Kidney (tissue), 14 donors: ENCODE measurements around the gene TENT4A. TPM values are rescaled to one million over a fixed set of nuclear protein-coding genes. Genes with fewer than 3 reads are reported as not detected.

ENCODE experiments used
- DNase-seq, 5 donors: peaks; one replicate each; pipeline ENCODE4 v3.0.0-alpha.2; 2013 to 2020
- FAIRE-seq: peaks from 2 replicates; lab custom pipeline; 2012; peaks lifted over from hg19 to GRCh38; lab: Jason Lieb, UNC
- H3K27ac ChIP-seq, 2 donors: one replicate each; pipeline ENCODE4 v1.7.0; 2013; ENCODE audit warnings: low read depth in 2 of 2, low read length in 2 of 2, inconsistent platforms in 1 of 2
- H3K27me3 ChIP-seq: one replicate; pipeline ENCODE4 v1.7.1; 2013; ENCODE audit warnings: low read length, inconsistent platforms; ENCODE audit not compliant: control insufficient read depth, insufficient read depth
- H3K36me3 ChIP-seq, 3 donors: one replicate each; pipeline versions ENCODE4 v1.7.0 to v1.7.1; 2013; ENCODE audit warnings: low read length in 3 of 3, control low read depth in 1 of 3, inconsistent platforms in 1 of 3; ENCODE audit not compliant: insufficient read depth in 3 of 3, control insufficient read depth in 2 of 3
- H3K4me1 ChIP-seq, 3 donors: one replicate each; pipeline versions ENCODE4 v1.7.0 to v1.7.1; 2013; ENCODE audit warnings: low read length in 3 of 3, inconsistent platforms in 1 of 3, low read depth in 1 of 3; ENCODE audit not compliant: control insufficient read depth in 2 of 3, insufficient read depth in 2 of 3
- H3K4me3 ChIP-seq, 3 donors: one replicate each; pipeline versions ENCODE4 v1.7.0 to v1.8.1; 2013; ENCODE audit warnings: low read length in 3 of 3, control low read depth in 1 of 3, inconsistent platforms in 1 of 3
- H3K9ac ChIP-seq, 3 donors: one replicate each; pipeline versions ENCODE4 v1.7.0 to v1.7.1; 2013; ENCODE audit warnings: low read length in 3 of 3, control low read depth in 1 of 3, inconsistent platforms in 1 of 3
- H3K9me3 ChIP-seq, 3 donors: one replicate each; pipeline versions ENCODE4 v1.7.0 to v1.7.1; 2013; ENCODE audit warnings: low read length in 3 of 3, control low read depth in 1 of 3, inconsistent platforms in 1 of 3; ENCODE audit not compliant: control insufficient read depth in 2 of 3, insufficient read depth in 1 of 3
- CTCF ChIP-seq: IDR thresholded peaks from 3 replicates; pipeline ENCODE4 v1.5.1; 2012; ENCODE audit warnings: mild to moderate bottlenecking, moderate library complexity, borderline replicate concordance; ENCODE audit not compliant: insufficient read depth; ENCODE audit errors: extremely low read depth
- intact Hi-C: fragments of 100-400 bp; cut with DNase I; formaldehyde crosslinking; loops from one replicate; pipeline ENCODE4 v1.11.1; 2022
- polyA plus RNA-seq: library from polyadenylated mRNA; stranded (reverse); fragments of 350-450 nt; fragmentation: Illumina TruSeq; extraction: RNeasy Lipid Tissue Mini Kit (QIAGEN cat#74804); gene quantifications from one replicate; pipeline ENCODE4 v1.2.3, GENCODE V29; 2014; ENCODE audit warnings: low read depth, low replicate concordance; ENCODE audit not compliant: insufficient read depth
- total RNA-seq: library from RNA; stranded (reverse); fragmentation: NEBNext Ultra II Directional; extraction: Animal tissue kit (Norgen Biotek cat#: 25700); gene quantifications from one replicate; pipeline ENCODE4 v1.2.1, GENCODE V29; 2021
- donor health status: control.
- donor health status: control.
- donor health status: control.
- donor health status: control.
- donor health status: control.
- donor health status: DM: yes; HTN: yes; CAD: no.
- donor health status: Normal renal cell carcinoma (clear cell type).

The TENT4A gene
- total and polyA plus RNA-seq, 2 donors from 2014 or later: 4.8 to 22.8 TPM

GRCh38 chr5:6715758-6716628 lies 2.8 kb downstream of the TENT4A start:
- TF ChIP-seq CTCF: no peak
- no peak for DNase-seq
- peaks cover 0 to 2% (median 0%) of the 10 kb centered on the region in 3 donors for H3K36me3 ChIP-seq
- no peaks in the 10 kb centered on the region for H3K9me3 ChIP-seq
- no peak overlapping the region for H3K27ac ChIP-seq
- no peaks in the 10 kb centered on the region for H3K27me3 ChIP-seq
- H3K9ac ChIP-seq: peak overlapping the region in 2 of 3 donors; percentile 25 to 44
- intact Hi-C loops: no loop called here
- H3K4me3 ChIP-seq: peak overlapping the region; percentile 47 to 78 (median 76)
- H3K4me1 ChIP-seq: peaks cover 0 to 38% (median 15%) of the 10 kb centered on the region in 3 donors
- FAIRE-seq: no peak

GRCh38 chr5:6716629-6717149 lies 3.5 kb downstream of the TENT4A start:
- H3K9ac ChIP-seq: no peak overlapping the region
- H3K27ac ChIP-seq: no peak overlapping the region
- H3K27me3 ChIP-seq: no peaks in the 10 kb centered on the region
- peaks cover 0 to 42% (median 18%) of the 10 kb centered on the region in 3 donors for H3K4me1 ChIP-seq
- no peak for TF ChIP-seq CTCF
- H3K36me3 ChIP-seq: peaks cover 0 to 2% (median 0%) of the 10 kb centered on the region in 3 donors
- H3K4me3 ChIP-seq: peak overlapping the region in 2 of 3 donors; percentile 76 to 78
- FAIRE-seq (no peak), DNase-seq (no peak)
- H3K9me3 ChIP-seq: no peaks in the 10 kb centered on the region
- intact Hi-C loops: no loop called here

- H3K36me3 ChIP-seq: peaks cover 0 to 2% (median 0%) of the 10 kb centered on the region in 3 donors
- no peak for DNase-seq
- H3K27me3 ChIP-seq: no peaks in the 10 kb centered on the region
- no peak overlapping the region for H3K9ac ChIP-seq
- H3K4me1 ChIP-seq: peaks cover 0 to 40% (median 24%) of the 10 kb centered on the region in 3 donors
- intact Hi-C loops: no loop called here
- H3K4me3 ChIP-seq: no peak overlapping the region
- TF ChIP-seq CTCF: no peak
- no peak for FAIRE-seq
- no peaks in the 10 kb centered on the region for H3K9me3 ChIP-seq
- no peak overlapping the region for H3K27ac ChIP-seq
Observed at GRCh38 chr5:6717247-6717646, 4.0 kb downstream of the TENT4A start.
